Ovary (tissue), 3 donors: ENCODE measurements around the gene CD4.

ENCODE experiments used
- EP300 ChIP-seq: sonication (generic); formaldehyde crosslinking; IDR thresholded peaks from one replicate; pipeline ENCODE4 v1.6.1; 2017; ENCODE audit warnings: antibody characterized with exemption
- TF ChIP-seq, protein P1 (sequence below), 3 donors: fragments of 450-650 bp in 2 of 3; fragments of 200-600 bp in 1 of 3; IDR thresholded peaks; one replicate each; pipeline versions ENCODE4 v1.5.1 to v1.8.0; 2016 to 2022; ENCODE audit warnings: antibody characterized with exemption in 3 of 3, mild to moderate bottlenecking in 1 of 3
- donor health status: DM: no; HTN: no; CAD: no.

DNA sequence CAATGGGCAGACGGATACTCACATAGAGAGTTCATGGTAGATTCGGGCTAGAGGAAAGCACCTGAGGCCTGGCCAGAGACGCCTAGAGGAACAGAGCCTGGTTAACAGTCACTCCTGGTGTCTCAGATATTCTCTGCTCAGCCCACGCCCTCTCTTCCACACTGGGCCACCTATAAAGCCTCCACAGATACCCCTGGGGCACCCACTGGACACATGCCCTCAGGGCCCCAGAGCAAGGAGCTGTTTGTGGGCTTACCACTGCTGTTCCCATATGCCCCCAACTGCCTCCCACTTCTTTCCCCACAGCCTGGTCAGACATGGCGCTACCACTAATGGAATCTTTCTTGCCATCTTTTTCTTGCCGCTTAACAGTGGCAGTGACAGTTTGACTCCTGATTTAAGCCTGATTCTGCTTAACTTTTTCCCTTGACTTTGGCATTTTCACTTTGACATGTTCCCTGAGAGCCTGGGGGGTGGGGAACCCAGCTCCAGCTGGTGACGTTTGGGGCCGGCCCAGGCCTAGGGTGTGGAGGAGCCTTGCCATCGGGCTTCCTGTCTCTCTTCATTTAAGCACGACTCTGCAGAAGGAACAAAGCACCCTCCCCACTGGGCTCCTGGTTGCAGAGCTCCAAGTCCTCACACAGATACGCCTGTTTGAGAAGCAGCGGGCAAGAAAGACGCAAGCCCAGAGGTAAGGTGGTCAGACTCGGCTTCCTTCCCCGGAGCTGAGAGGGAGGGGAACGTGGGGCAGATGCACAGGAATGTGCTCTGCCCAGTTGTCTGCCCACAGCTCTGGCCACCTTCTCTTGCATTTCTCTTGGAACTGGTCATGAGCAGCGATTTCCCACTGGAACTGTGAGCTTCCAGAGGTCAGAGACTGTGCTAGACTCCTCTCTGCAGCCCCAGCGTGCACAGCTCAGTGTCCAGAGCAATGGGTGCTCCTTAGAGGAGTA is at the start of gene CD4:
- TF ChIP-seq, protein P1, sequence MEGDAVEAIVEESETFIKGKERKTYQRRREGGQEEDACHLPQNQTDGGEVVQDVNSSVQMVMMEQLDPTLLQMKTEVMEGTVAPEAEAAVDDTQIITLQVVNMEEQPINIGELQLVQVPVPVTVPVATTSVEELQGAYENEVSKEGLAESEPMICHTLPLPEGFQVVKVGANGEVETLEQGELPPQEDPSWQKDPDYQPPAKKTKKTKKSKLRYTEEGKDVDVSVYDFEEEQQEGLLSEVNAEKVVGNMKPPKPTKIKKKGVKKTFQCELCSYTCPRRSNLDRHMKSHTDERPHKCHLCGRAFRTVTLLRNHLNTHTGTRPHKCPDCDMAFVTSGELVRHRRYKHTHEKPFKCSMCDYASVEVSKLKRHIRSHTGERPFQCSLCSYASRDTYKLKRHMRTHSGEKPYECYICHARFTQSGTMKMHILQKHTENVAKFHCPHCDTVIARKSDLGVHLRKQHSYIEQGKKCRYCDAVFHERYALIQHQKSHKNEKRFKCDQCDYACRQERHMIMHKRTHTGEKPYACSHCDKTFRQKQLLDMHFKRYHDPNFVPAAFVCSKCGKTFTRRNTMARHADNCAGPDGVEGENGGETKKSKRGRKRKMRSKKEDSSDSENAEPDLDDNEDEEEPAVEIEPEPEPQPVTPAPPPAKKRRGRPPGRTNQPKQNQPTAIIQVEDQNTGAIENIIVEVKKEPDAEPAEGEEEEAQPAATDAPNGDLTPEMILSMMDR (IDR thresholded peaks at IDR 0.05): no peak
- TF ChIP-seq EP300: no peak
